ENCODE measurements around the gene CHMP4A.

DNA sequence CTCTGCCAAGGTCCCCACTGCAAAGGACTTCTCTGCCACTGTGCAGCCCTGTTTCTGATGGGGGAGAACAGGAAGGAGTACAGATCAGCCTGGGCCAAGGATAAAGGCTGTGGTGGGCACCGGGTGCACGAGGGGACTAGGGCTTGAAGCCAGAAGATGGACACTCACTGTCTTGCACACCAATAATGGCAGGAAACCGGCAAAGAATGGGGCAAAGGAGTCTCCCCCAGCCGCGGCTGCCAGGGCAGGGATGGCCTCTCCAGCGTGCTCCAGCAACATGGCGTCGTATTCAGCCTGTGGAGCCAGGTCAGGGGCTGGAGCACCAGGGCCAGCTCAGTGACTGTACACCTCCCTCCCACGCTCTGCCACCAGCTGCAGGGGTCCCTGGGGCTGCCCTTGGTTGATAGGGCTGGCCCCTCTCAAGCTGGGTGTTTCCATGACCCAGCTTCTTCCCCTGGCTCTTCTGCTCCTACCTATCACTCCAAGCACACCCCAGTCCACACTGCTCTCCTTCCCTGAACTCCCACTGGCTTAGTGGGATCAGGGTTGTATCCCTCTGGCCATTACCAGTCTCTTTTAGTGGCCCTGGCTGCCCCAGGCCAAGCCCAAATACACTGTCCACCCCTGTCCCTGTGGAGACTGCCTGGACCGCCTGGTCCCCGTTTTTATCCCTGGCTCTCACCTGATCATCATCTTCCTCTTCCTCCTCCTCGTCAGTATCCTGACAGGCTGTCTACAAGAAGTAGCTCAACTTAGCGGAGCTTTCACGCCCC, 31.0 kb downstream of the CHMP4A start:
- TF ChIP-seq, protein P1, sequence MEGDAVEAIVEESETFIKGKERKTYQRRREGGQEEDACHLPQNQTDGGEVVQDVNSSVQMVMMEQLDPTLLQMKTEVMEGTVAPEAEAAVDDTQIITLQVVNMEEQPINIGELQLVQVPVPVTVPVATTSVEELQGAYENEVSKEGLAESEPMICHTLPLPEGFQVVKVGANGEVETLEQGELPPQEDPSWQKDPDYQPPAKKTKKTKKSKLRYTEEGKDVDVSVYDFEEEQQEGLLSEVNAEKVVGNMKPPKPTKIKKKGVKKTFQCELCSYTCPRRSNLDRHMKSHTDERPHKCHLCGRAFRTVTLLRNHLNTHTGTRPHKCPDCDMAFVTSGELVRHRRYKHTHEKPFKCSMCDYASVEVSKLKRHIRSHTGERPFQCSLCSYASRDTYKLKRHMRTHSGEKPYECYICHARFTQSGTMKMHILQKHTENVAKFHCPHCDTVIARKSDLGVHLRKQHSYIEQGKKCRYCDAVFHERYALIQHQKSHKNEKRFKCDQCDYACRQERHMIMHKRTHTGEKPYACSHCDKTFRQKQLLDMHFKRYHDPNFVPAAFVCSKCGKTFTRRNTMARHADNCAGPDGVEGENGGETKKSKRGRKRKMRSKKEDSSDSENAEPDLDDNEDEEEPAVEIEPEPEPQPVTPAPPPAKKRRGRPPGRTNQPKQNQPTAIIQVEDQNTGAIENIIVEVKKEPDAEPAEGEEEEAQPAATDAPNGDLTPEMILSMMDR (IDR thresholded peaks at IDR 0.05), result no peak
- TF ChIP-seq POLR2AphosphoS5 (IDR thresholded peaks at IDR 0.05), result no peak
